Measurements from ENCODE around the gene ARHGEF3.
"Not testable (repeated sequence)": the region's sequence is repeated elsewhere in the genome, so short reads cannot be mapped to it uniquely, and the experiment has no call there.

ARHGEF3 gene

DNA sequence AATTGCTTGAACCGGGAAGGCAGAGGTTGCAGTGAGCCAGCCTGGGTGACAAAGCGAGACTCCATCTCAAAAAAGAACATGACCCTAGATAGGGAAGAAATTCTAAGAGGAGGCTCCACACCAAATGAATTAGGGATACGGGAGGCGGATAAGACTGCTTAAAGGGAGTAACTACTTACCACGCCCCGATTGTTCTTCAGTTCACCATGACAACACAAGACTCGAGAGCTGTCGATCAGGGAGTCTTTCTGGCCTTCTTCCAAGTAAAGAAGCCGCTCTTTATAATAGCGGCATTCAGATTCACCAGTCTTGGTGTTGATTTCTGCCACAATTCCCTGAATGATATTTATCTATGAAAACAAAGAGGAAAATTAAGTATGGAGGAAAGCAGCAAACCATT, 64.7 kb downstream of the ARHGEF3 start:
- DNase-seq (ENCODE audit: low spot score), result no peak

DNA sequence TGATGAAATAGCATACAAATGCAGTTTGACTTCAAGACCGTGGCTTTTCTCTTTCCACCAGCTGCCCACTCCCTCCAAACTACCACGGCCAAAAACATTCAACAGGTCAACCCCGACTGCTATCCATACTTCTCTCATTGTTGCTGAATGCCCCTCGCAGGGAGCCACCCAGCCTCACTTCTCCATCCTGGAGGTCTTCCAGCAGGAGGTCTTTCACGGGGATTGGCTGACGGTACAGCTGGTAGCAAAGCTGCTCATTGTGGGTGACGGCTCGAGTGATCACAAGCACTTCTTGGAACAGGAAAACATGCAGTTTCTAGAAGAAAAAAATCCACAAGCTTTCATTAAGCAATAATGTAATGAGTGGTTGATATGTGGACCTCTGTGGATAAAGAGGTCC, 69.6 kb downstream of the ARHGEF3 start:
- DNase-seq (ENCODE audit: low spot score), result peak; percentile 31

DNA sequence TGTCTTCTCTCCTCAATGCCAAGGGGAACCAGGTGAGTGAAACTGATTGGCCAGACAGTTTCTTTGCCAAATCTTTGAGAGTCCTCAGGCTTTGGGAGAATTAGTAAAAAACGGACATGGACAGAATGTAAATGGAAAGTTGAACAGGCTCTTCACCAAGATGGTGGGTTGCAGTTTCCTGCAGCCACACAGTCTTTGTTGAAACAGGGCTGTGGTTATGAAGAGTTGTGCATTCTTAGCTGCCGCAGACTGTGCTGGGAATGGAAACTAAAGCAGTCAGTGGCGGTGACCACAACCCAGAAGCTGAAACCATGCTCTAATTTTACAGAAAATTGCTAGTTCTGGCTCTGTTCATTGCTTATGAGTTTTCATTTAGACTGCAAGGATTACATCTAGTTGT, 76.6 kb downstream of the ARHGEF3 start:
- peak; percentile 63 for DNase-seq (ENCODE audit: low spot score)

DNA sequence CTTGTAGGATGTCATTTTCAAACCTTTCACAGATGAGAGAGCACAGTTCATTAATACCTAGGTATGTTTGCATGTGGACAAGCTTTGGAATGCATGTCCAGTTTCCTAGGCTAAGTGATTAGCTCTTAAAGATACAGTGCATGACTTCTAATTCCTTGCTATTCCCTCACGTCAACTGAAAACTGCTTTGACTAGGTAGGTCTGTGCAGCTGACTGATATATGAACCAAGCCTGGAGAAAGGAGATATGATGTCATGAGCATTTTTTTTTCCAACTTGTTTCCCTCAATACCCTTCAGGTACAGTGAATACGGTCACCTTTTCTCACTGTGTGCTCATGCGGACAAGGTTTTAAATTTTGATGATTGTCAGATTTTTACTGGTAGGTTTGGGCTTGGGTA, 77.1 kb downstream of the ARHGEF3 start:
- no peak for DNase-seq (ENCODE audit: low spot score)

DNA sequence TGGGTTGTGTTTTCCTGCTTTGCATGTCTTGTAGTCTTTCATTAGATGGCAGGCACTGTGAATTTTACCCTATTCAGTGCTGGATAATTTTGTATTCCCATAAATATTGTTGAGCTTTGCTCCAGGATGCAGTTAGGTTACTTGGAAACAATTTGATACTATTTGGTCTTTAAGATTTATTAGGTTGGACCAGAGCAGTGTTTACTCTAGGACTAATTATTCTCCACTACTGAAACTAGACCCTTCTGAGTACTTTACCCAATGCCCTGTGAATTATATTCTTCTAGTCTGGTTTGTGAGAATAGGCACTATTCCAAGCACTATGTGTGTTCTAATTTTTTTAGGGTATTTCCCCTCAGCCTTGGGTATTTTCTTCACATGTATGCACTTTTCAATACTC, 80.9 kb downstream of the ARHGEF3 start:
- no peak for DNase-seq (ENCODE audit: low spot score)

DNA sequence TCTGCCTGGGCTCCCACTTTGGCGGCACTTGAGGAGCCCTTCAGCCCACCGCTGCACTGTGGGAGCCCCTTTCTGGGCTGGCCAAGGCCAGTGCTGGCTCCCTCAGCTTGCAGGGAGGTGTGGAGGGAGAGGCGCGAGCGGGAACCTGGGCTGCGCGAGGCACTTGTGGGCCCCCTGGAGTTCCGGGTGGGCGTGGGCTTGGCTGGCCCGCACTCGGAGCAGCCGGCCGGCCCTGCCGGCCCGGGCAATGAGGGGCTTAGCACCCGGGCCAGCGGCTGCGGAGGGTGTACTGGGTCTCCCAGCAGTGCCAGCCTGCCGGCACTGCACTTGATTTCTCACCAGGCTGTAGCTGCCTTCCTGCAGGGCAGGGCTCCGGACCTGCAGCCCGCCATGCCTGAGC, 82.9 kb downstream of the ARHGEF3 start:
- not testable (repeated sequence) for DNase-seq (ENCODE audit: low spot score)

DNA sequence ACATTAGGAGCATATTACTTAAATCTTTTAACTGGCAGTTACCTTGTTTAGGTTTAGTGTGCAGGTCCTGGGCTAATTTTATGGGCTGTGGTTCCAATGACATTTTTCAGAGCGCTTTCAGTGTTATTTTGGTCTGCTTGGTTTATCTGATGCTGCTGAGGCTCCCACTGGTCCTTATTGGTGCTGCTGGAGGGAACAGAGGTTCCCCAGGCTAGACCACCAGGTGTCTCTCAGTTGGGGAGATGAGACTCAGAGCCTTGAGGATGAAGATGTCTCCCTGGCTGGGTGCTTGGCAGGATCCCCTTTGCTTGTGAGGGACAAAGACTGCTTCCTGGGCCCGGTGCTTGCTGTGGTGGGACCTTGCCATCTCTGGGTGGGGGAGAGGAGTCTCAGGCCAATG, 90.4 kb downstream of the ARHGEF3 start:
- DNase-seq (ENCODE audit: low spot score), result no peak

DNA sequence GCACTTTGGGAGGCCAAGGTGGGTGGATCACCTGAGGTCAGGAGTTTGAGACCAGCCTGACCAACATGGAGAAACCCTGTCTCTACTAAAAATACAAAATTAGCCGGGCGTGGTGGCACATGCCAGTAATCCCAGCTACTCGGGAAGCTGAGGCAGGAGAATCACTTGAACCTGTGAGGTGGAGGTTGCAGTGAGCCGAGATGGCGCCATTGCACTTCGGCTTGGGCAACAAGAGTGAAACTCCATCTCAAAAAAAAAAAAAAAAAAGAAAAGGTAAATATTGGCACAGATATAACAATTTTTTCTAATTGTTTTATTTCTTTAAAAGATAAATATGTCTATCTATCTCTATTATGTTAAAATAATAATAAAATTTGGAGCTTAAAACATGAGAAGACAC, 94.3 kb downstream of the ARHGEF3 start:
- peak; percentile 43 for DNase-seq (ENCODE audit: low spot score)

DNA sequence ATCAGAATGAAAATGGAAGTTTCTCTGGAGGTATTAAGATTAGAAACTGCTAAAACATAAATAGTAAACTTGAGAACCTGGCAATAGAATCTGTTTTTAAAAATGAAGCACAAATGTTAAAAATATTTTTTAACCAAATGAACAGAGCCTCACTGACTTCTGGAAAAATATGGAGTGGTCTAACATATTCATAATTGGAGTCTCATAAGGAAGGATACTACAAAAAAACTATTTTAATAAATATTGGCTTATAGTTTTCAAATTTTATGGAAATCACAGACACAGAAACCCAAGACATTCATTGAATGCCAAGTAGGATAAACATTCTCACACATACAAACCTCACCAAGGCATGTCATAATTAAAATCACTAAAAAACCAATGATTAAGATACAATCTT, 95.1 kb downstream of the ARHGEF3 start:
- DNase-seq (ENCODE audit: low spot score), result no peak

DNA sequence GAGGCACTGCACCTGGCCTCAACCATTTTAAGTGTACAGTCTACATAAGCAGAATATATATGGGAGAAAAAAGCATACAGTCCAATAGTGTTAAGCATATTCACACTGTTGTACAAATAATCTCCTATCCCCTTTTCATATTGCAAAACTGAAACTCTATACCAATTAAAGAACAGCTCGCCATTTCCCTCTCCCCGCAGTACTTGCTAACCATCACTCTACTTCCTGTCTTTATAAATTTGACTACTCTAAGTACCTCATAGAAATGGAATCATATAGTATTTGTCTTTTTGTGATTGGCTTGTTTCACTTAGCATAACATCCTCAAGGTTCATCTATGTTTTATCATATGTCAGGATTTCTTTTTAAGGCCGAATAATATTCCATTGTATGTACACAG, 97.0 kb downstream of the ARHGEF3 start:
- DNase-seq (ENCODE audit: low spot score), result peak; percentile 18

DNA sequence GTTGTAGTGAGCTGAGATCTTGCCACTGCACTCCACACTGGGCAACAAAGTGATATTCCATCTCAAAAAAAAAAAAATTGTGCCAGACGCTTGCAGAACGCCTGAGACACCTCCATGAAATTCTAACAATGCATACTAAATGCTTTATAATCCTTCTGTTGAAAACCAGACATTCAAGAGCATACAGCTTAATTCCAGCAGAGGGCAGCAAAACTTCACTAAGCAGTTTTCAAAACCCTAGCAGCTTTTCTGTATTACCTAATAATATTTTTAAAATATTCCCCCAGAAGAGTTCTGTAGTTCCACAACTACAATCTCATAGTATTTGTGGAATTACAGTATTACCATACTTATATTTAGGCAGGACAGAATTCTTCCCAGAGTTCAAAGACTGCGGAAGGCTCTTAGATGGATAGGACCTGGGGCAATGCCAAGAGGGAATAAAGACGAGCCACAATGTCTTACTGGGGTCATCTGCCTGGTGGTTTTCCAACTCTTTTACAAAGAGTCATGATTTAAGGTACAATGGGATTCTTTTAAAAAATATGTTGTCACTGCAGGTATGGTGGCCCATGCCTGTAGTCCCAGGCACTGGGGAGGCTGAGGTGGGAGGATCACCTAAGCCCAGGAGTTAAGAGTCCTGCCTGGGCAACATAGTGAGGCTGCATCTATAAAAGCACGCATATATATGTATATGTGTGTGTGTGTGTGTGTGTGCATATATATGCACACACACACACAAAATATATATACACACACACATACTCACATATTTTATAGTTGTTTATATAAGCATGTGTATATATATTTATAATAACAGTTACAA, 99.0 kb downstream of the ARHGEF3 start:
- DNase-seq (ENCODE audit: low spot score), result peak; percentile 82

DNA sequence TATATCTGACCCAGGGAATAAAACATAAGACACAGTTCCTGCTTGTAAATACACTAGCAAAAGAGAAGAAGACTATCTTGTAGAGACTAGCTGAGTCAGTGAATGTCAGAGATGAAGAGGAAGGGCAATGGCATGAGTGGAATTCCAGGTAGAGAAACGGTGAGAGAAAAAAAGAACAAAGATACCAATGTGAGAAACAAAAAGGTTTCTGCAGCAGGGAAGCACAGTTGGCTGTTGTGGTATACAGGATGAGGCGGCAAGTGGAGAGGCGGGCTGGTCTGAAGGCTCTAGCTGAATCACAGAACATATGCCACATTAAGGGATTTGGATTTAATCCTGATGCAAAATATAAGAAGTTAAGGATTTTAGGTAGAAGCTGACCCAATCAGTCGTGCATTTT, 101.6 kb downstream of the ARHGEF3 start:
- DNase-seq (ENCODE audit: low spot score), result no peak

DNA sequence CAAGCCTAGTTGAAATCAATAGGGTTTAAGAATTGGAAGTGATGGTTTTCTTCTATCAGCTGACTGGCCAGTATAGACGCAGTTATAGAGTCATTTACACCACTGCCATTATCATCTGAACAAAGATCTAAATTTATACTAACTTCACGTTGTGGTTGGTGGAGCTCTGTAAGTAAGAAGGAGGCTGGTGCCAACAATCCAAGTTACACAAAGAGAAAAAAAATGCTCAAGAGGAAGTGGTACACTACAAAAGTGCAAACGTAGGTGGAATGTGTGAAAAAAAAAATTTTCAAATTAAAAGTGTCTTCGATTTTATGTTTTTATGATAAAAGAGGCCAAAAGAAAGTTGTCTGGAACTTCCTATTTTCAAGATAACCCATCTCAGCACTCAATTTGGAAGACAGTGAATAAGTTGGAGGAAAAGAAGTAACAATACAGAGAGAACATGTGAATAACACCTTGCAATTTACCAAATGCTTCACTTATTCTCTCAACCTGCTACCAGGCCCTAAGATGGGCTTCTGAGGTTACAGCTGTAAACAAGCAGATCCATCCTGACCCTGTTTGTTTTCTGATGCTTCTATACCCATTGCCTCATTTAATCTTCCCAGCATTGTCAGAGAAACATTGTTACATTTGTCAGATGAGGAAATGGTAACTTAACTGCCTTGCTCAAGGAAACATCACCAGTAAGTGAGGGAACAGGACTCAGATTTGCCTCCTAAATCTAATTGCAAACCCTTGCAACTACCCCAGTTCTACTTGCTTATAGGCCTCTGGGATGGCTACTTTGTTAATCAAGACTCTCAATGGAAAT, 106.7 kb downstream of the ARHGEF3 start:
- DNase-seq (ENCODE audit: low spot score), result peak; percentile 40

DNA sequence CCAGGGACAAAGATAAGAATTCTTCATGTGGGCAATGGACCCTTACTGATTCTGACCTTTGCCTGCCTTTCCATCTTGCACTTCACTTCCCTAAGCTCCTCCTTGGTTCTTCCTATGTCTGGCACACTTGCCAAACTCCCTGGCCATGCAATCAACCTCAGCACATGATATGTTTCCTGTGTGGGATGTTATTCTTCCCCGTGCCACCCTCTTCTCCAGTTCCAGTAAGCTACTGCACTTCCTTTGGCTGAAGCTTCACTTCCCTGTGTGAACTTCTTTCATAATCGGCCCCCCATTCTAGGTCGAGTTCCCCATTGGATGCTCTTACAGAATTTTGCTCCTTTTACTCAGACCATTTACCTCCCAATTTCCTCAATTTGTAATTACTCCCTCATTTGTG, 108.0 kb downstream of the ARHGEF3 start:
- DNase-seq (ENCODE audit: low spot score), result no peak

DNA sequence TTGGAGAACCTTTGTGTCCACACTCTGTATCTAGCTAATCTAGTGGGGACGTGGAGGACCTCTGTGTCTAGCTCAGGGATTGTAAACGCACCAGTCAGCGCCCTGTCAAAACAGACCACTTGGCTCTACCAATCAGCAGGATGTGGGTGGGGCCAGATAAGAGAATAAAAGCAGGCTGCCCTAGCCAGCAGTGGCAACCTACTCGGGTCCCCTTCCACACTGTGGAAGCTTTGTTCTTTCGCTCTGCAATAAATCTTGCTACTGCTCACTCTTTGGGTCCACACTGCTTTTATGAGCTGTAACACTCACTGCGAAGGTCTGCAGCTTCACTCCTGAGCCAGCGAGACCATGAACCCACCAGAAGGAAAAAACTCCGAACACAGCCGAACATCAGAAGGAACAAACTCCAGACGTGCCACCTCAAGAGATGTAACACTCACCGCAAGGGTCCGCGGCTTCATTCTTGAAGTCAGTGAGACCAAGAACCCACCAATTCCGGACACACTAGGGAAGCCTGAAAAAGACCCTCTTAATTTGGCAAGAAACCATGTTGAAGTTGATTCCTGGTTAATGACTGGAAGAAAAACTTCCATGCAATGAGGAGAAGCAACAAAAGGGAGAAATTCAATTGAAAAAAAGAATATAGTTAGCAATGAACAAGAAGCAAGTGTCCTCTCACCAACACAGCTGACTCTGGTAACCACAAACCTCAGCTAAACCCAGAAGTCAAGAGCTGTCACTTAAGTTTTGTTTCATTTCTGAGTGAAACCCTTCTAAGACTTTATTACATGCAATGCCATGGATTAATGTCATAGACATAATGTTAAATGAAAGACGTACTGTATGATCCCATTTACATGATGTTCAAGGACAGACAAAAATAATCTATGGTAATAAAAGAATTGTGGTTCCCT, 109.0 kb downstream of the ARHGEF3 start:
- DNase-seq (ENCODE audit: low spot score), result peak; percentile 65

DNA sequence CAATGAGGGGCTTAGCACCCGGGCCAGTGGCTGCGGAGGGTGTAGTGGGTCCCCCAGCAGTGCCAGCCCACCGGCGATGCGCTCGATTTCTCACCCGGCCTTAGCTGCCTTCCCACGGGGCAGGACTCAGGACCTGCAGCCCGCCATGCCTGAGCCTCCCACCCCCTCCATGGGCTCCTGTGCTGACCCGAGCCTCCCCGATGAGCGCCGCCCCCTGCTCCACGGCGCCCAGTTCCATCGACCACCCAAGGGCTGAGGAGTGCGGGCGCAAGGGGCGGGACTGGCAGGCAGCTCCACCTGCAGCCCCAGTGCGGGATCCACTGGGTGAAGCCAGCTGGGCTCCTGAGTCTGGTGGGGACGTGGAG, 109.8 kb downstream of the ARHGEF3 start:
- DNase-seq (ENCODE audit: low spot score), result not testable (repeated sequence)

DNA sequence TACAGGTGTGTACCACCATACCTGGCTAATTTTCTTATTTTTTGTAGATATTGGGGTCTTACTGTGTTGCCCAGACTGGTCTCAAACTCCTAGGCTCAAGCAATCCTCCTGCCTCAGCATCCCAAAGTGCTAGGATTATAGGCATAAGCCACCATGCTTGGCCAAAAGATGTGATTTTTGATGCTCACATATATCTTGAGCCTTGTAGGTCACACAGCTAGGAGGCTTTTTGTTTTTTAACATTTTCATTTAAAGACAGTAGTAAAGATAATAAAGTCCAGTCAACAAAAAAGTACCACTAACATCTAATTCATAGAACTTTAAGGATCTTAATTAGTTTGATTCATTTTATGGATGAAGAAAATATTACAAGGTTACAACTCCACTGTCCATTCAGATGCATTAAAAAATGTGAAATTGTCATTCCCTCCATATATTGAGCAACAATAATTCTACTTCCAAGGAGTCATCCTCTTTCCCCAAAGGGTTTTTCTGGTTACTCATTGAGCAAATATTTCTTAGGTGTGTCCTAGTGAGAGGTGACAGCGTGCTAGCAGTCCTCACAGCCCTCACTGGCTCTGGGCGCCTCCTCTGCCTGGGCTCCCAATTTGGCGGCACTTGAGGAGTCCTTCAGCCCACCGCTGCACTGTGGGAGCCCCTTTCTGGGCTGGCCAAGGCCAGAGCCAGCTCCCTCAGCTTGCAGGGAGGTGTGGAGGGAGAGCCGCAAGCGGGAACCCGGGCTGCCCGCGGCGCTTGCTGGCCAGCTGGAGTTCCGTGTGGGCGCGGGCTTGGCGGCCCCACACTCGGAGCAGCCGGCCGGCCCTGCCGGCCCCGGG, 110.4 kb downstream of the ARHGEF3 start:
- DNase-seq (ENCODE audit: low spot score), result no peak

DNA sequence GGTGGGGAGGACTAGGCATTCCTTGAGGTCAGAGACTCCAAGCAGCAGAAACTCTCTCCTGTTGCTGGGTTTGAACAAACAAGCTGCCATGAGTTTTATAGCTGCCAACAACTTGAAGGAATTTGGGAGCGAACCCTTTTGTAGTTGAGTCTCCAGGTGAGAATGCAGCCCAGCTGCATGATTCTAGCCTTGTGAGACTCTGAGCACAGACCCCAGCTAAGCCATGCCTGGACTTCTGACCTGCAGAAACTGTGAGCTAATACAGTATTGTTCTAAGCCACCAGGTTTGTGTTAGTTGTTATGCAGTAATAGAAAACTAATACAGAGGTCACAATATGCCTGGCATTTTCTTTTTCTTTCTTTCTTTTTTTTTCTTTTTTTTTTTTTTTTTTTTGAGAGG, 112.4 kb downstream of the ARHGEF3 start:
- DNase-seq (ENCODE audit: low spot score), result no peak

DNA sequence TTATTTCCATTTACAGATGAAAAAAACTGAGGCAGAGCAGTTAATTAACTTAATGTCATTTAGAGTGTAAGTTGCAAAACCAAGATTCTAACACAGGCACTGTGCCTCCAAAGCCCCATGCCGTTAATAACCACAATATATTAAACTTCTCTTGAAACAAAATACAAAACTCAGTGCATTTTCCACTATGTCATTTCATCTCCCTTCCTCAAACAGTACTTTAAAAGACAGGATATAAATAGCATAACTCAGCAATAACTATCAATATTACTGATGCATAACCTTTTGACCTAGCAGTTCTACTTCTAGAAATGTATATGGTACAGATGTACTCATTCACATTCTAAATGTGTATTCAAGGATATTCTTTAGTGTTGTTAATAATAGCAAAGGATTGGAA, 113.6 kb downstream of the ARHGEF3 start:
- no peak for DNase-seq (ENCODE audit: low spot score)

DNA sequence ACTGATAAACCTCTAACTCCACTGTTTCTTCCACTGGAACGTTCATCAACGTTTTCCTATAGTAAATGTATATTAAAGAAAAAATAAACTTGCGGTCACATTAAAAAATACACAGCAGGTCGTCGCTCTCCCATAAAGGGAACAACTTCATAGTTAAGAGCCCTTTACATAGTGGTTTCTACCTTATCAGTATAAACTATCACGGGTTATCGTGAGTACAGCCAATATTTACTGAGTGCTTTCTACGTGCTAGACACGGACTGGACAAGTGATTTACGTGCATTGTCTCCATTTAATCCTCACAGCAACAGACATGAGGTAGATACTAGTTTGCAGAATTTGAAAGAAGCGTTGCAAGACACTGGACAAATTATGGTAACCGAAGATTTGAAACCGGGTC, 117.7 kb downstream of the ARHGEF3 start:
- DNase-seq (ENCODE audit: low spot score), result no peak

DNA sequence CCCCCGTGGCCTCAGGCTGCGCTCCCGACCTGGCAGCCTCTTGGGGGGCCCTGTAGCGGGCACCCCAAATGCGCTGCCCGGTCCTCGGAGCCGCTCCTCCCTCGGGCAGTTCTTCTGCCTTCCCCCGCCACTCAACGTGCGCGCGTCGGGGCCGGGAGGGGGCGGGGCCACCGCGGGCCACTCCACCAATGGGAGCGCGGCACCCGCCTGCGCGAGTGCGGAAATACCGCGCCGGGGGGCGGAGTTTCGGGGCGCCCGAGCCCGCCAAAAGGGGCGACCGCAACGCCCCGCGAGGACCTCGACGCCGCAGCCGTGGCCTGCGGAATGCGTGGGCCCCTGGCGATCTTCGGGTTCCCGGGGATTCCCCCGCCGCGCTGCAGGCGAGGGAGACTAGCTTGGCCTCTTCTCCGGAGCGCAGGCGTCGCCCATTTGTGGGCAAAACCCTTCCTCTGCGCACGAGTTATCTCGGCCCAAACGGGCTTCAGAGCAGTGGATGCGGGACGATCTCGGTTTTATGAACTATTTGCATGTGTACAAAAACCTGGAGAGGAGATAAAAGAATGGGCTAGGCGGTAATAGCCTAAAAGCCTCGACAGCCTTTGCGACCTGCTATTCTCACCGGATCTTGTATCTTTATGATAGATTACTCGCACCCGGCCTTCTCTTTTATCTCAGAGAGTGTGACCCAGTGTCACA, 118.5 kb downstream of the ARHGEF3 start, which contains the start of gene TASOR:
TASOR (minus strand) TSS at position 144 of the 696 bp plus-strand sequence. CDS start 259 bp downstream, outside the sequence.
- peak; percentile 89 for DNase-seq (ENCODE audit: low spot score)
